Heart left ventricle (tissue), 13 donors: Measurements from ENCODE around the gene BBS10.

Source experiments
- CTCF ChIP-seq, 12 donors: fragments of 200-600 bp; sonication (generic) in 4 of 12; IDR thresholded peaks; one replicate each; pipeline versions ENCODE4 v1.5.0 to v1.8.0; 2018 to 2022; ENCODE audit warnings: antibody characterized with exemption in 12 of 12, mild to moderate bottlenecking in 5 of 12
- POLR2A ChIP-seq, 2 donors: fragments of 450-650 bp; IDR thresholded peaks; one replicate each; pipeline ENCODE4 v1.6.1; 2017; ENCODE audit warnings: antibody characterized with exemption in 2 of 2, mild to moderate bottlenecking in 2 of 2, moderate library complexity in 2 of 2
- donor health status: ischemic (EF 13 %, LVEDD 7.1; RV severe dilation, severe dysfunction).
- donor health status: DM: no; HTN: yes; CAD: no.
- donor health status: DM: no; HTN: no; CAD: no.
- donor health status: ischemic (EF 25% LVEDD 6.9; RV normal size, moderate dysfunction).
- donor health status: ischemic (EF 25% LVEDD 5.7; RV mildly dilated, moderate dysfunction).
- donor health status: ischemic (EF 35%, LVEDD 5.7; RV mildly dilated, moderate dysfunction).
- donor health status: nonischemic (EF 11% LVEDD 7.7; RV severe dilation, severe dysfunction).
- donor health status: DM: yes; HTN: yes; CAD: no.
- donor health status: PGD.
- donor health status: ischemic (EF 29% LVEDD 5.4; RV normal size, mild dysfunction).
- donor health status: nonischemic (EF 23%, LVEDD 6.1; RV moderate dilation, normal function).

DNA sequence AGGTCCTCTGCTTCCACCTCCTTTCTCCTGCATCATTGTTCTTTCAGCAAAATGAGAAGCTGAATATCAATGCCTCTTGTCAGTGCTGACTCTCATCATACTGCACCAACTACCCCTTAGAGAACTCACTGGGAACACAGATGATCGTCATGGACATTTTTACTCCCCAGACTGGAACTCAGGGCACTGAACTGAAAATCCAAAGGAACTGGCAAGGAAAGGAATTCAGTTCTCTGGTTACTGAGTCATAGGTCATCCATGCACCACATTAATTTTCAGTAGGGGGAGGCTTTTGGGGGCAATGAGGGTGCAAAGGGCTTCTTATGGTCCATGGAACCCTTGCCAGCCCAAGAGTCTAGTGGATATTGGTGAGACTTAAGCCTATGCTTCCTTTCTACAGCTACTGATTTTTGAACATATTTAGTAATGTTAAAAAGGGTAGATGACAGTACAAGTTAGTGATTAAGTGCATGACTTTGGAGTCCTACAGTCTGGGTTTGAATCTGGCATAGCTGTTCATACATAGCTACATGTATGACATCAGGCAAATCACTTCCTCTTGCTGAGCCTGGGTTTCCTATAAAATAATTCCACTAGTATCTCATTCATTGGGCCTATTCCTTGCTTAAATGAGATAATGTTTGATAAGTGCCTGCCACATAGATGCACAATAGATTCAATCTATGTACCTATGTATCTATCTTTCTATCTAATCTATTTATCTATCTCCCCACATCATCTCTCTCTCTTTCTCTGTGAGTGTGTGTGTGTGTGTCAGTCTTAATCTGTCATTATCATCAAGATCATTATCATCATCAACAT, 29.2 kb downstream of the BBS10 start:
- TF ChIP-seq POLR2A (IDR thresholded peaks at IDR 0.05), result no peak
- no peak for TF ChIP-seq CTCF (IDR thresholded peaks at IDR 0.05)
